H7 (cell line): Measurements from ENCODE around the gene NCKAP1. TPM values are rescaled to one million over a fixed set of nuclear protein-coding genes. Genes with fewer than 3 reads are reported as not detected.

Experiments used
- DNase-seq: peaks from one replicate; pipeline ENCODE4 v3.0.0; 2012
- H3K27me3 ChIP-seq: 2 replicates; pipeline ENCODE4 v1.6.0; 2011; ENCODE audit warnings: mild to moderate bottlenecking, low read length; ENCODE audit not compliant: control insufficient read depth, insufficient read depth
- H3K36me3 ChIP-seq: replicated peaks from 2 replicates; pipeline ENCODE4 v1.5.1; 2011; ENCODE audit warnings: low read length; ENCODE audit not compliant: control insufficient read depth, insufficient read depth
- H3K4me3 ChIP-seq: 2 replicates; pipeline ENCODE4 v1.5.1; 2011; ENCODE audit warnings: low read depth, mild to moderate bottlenecking, control low read depth, low read length, moderate library complexity; ENCODE audit not compliant: insufficient read depth
- total RNA-seq: library from RNA; depleted of rRNA; stranded (reverse); fragments of >200 nt; shearing (Covaris generic); gene quantifications from 2 replicates; pipeline ENCODE4 v1.2.3, GENCODE V29; 2014; rRNA removed

The NCKAP1 gene
- total RNA-seq, 1 experiment from 2014 or later: 135 TPM

GRCh38 chr2:182860858-182861257 is 177.4 kb downstream of the NCKAP1 start:
- H3K4me3 ChIP-seq: no peak overlapping the region
- DNase-seq: no peak

More at GRCh38 chr2:182860858-182861257, 177.4 kb downstream of the NCKAP1 start:
- Histone ChIP-seq H3K36me3 (no peaks in the 10 kb centered on the region), H3K27me3 (peaks cover 9% of the 10 kb centered on the region)

Other genes with a start within 250 kb of the NCKAP1 start
- 0.15 and 1.5 TPM in 2 replicates for gene FRZB, start 171.8 kb downstream of the NCKAP1 start, total RNA-seq
- 0.66 and 1.3 TPM in 2 replicates for gene DUSP19, start 40.3 kb upstream of the NCKAP1 start, total RNA-seq
- 33.4 and 38.4 TPM in 2 replicates for gene NUP35, start 86.0 kb upstream of the NCKAP1 start, total RNA-seq